SJCRH30 (cell line): ENCODE data around the gene CLCN6. TPM values are rescaled to one million over a fixed set of nuclear protein-coding genes. Genes with fewer than 3 reads are reported as not detected.
"Not testable (repeated sequence)": the region's sequence is repeated elsewhere in the genome, so short reads cannot be mapped to it uniquely, and the experiment has no call there.

ENCODE experiments used
- DNase-seq, 2 experiments: peaks; one replicate each; pipeline ENCODE4 v3.0.0-alpha.2; 2015 to 2020
- H3K27ac ChIP-seq: fragments of 250-450 bp; sonication (Bioruptor Pico); 2 replicates; pipeline ENCODE4 v1.5.1; 2020; ENCODE audit warnings: mild to moderate bottlenecking, moderate library complexity
- H3K27me3 ChIP-seq: fragments of 250-450 bp; sonication (Bioruptor Pico); 2 replicates; pipeline ENCODE4 v1.5.1; 2020; ENCODE audit warnings: mild to moderate bottlenecking, moderate library complexity
- H3K36me3 ChIP-seq: fragments of 250-450 bp; sonication (Bioruptor Pico); 2 replicates; pipeline ENCODE4 v1.5.1; 2020; ENCODE audit warnings: mild to moderate bottlenecking, moderate library complexity
- H3K4me1 ChIP-seq: fragments of 250-450 bp; sonication (Bioruptor Pico); 2 replicates; pipeline ENCODE4 v1.5.1; 2020; ENCODE audit warnings: mild to moderate bottlenecking, moderate library complexity
- H3K4me3 ChIP-seq: fragments of 250-450 bp; sonication (Bioruptor Pico); 2 replicates; pipeline ENCODE4 v1.5.1; 2020; ENCODE audit warnings: mild to moderate bottlenecking, moderate library complexity
- H3K9me3 ChIP-seq: fragments of 250-450 bp; sonication (Bioruptor Pico); replicated peaks from 2 replicates; pipeline ENCODE4 v1.5.1; 2020; ENCODE audit warnings: mild to moderate bottlenecking, moderate library complexity
- total RNA-seq: library from RNA; depleted of rRNA; stranded (reverse); fragments of >200 nt; shearing (Covaris generic); gene quantifications from 2 replicates; pipeline ENCODE4 v1.2.3, GENCODE V29; 2014

CLCN6 gene
- total RNA-seq, 1 experiment from 2014 or later: 14.2 TPM

GRCh38 chr1:11797525-11798216 is 8.3 kb upstream of the CLCN6 start:
- H3K4me1 ChIP-seq: no peaks in the 10 kb centered on the region
- no peak overlapping the region for H3K4me3 ChIP-seq
- no peaks in the 10 kb centered on the region for H3K27me3 ChIP-seq
- no peaks in the 10 kb centered on the region for H3K9me3 ChIP-seq
- H3K36me3 ChIP-seq: no peaks in the 10 kb centered on the region
- H3K27ac ChIP-seq: no peak overlapping the region
- DNase-seq: no peak

GRCh38 chr1:11799099-11799498 is 6.9 kb upstream of the CLCN6 start:
- no peak for DNase-seq
- no peaks in the 10 kb centered on the region for H3K27me3 ChIP-seq
- H3K4me1 ChIP-seq: peaks cover 4% of the 10 kb centered on the region; the same call in 1 of the 2 replicates
- H3K36me3 ChIP-seq: no peaks in the 10 kb centered on the region
- H3K27ac ChIP-seq: no peak overlapping the region
- H3K4me3 ChIP-seq: no peak overlapping the region
- no peaks in the 10 kb centered on the region for H3K9me3 ChIP-seq

- Histone ChIP-seq H3K4me1 (peaks cover 11% of the 10 kb centered on the region), H3K4me3 (no peak overlapping the region), H3K36me3 (no peaks in the 10 kb centered on the region), H3K27ac (no peak overlapping the region), H3K9me3 (no peaks in the 10 kb centered on the region), H3K27me3 (no peaks in the 10 kb centered on the region)
- DNase-seq: no peak
Observed at GRCh38 chr1:11799896-11800295, 6.1 kb upstream of the CLCN6 start.

- Histone ChIP-seq H3K9me3 (no peaks in the 10 kb centered on the region), H3K4me3 (no peak overlapping the region), H3K4me1 (peaks cover 13% of the 10 kb centered on the region), H3K36me3 (no peaks in the 10 kb centered on the region), H3K27ac (no peak overlapping the region), H3K27me3 (no peaks in the 10 kb centered on the region)
- DNase-seq: no peak
Observed at GRCh38 chr1:11800391-11800755, 5.6 kb upstream of the CLCN6 start.

GRCh38 chr1:11800756-11801433 is 5.1 kb upstream of the CLCN6 start:
- Histone ChIP-seq H3K36me3 (no peaks in the 10 kb centered on the region), H3K4me1 (peaks cover 13% of the 10 kb centered on the region), H3K4me3 (no peak overlapping the region), H3K9me3 (no peaks in the 10 kb centered on the region), H3K27ac (no peak overlapping the region), H3K27me3 (no peaks in the 10 kb centered on the region)
- DNase-seq: no peak

- Histone ChIP-seq H3K9me3 (no peaks in the 10 kb centered on the region), H3K4me1 (peaks cover 22% of the 10 kb centered on the region), H3K36me3 (no peaks in the 10 kb centered on the region), H3K4me3 (no peak overlapping the region), H3K27me3 (no peaks in the 10 kb centered on the region), H3K27ac (no peak overlapping the region)
- no peak for DNase-seq
Observed at GRCh38 chr1:11802616-11802972, 3.4 kb upstream of the CLCN6 start.

- H3K27me3 ChIP-seq: no peaks in the 10 kb centered on the region
- H3K4me3 ChIP-seq: no peak overlapping the region
- H3K4me1 ChIP-seq: peaks cover 22% of the 10 kb centered on the region
- H3K27ac ChIP-seq: no peak overlapping the region
- DNase-seq: peak; percentile 92
- no peaks in the 10 kb centered on the region for H3K9me3 ChIP-seq
- no peaks in the 10 kb centered on the region for H3K36me3 ChIP-seq
Observed at GRCh38 chr1:11802973-11803885, 2.8 kb upstream of the CLCN6 start.

- peaks cover 22% of the 10 kb centered on the region for H3K4me1 ChIP-seq
- not testable (repeated sequence) for H3K27me3 ChIP-seq, H3K27ac ChIP-seq, H3K9me3 ChIP-seq, DNase-seq, H3K36me3 ChIP-seq, H3K4me3 ChIP-seq
Observed at GRCh38 chr1:11803924-11804665, 1.9 kb upstream of the CLCN6 start.

GRCh38 chr1:11804666-11805421 is 1.1 kb upstream of the CLCN6 start:
- Histone ChIP-seq H3K4me1 (peaks cover 22% of the 10 kb centered on the region), H3K27ac (peak overlapping the region; percentile 63), H3K4me3 (peak overlapping the region; percentile 78), H3K9me3 (no peaks in the 10 kb centered on the region), H3K27me3 (no peaks in the 10 kb centered on the region), H3K36me3 (peaks cover 3% of the 10 kb centered on the region; the same call in 1 of the 2 replicates)
- DNase-seq: peak in 1 of 2 experiments; percentile 54

- peaks cover 22% of the 10 kb centered on the region for H3K4me1 ChIP-seq
- no peaks in the 10 kb centered on the region for H3K27me3 ChIP-seq
- peak overlapping the region; percentile 78 for H3K4me3 ChIP-seq
- H3K27ac ChIP-seq: peak overlapping the region; percentile 3; the same call in 1 of the 2 replicates
- peaks cover 3% of the 10 kb centered on the region; the same call in 1 of the 2 replicates for H3K36me3 ChIP-seq
- H3K9me3 ChIP-seq: no peaks in the 10 kb centered on the region
- DNase-seq: no peak
Observed at GRCh38 chr1:11806307-11806936, 431 bp downstream of the CLCN6 start.

GRCh38 chr1:11807133-11807532 is 1.1 kb downstream of the CLCN6 start:
- Histone ChIP-seq H3K9me3 (no peaks in the 10 kb centered on the region), H3K27me3 (no peaks in the 10 kb centered on the region), H3K4me1 (peaks cover 22% of the 10 kb centered on the region), H3K4me3 (peak overlapping the region; percentile 78; the same call in 1 of the 2 replicates), H3K27ac (no peak overlapping the region), H3K36me3 (peaks cover 3% of the 10 kb centered on the region; the same call in 1 of the 2 replicates)
- DNase-seq: no peak

GRCh38 chr1:11813021-11813420 is 7.0 kb downstream of the CLCN6 start:
- peaks cover 21% of the 10 kb centered on the region for H3K36me3 ChIP-seq
- H3K9me3 ChIP-seq: no peaks in the 10 kb centered on the region
- H3K4me3 ChIP-seq: no peak overlapping the region
- no peak for DNase-seq
- H3K27ac ChIP-seq: no peak overlapping the region
- H3K4me1 ChIP-seq: no peaks in the 10 kb centered on the region
- no peaks in the 10 kb centered on the region for H3K27me3 ChIP-seq

- Histone ChIP-seq H3K27ac (no peak overlapping the region), H3K4me3 (no peak overlapping the region), H3K27me3 (no peaks in the 10 kb centered on the region), H3K36me3 (peaks cover 29% of the 10 kb centered on the region), H3K9me3 (no peaks in the 10 kb centered on the region), H3K4me1 (0 out of 2 replicates have a peak, but pooled peaks cover 3% of the 10 kb centered on the region)
- DNase-seq: no peak
Observed at GRCh38 chr1:11817192-11817591, 11.2 kb downstream of the CLCN6 start.
